HG03196 (cell line): Measurements from ENCODE around the gene ZNF683.
"Not testable (repeated sequence)": the region's sequence is repeated elsewhere in the genome, so short reads cannot be mapped to it uniquely, and the experiment has no call there.

Experiments
- ATAC-seq: cut with Tn5 transposase; IDR thresholded peaks from one replicate; pipeline ENCODE4 v1.9.1; 2021; ENCODE audit not compliant: unreplicated experiment

Gene ZNF683

DNA sequence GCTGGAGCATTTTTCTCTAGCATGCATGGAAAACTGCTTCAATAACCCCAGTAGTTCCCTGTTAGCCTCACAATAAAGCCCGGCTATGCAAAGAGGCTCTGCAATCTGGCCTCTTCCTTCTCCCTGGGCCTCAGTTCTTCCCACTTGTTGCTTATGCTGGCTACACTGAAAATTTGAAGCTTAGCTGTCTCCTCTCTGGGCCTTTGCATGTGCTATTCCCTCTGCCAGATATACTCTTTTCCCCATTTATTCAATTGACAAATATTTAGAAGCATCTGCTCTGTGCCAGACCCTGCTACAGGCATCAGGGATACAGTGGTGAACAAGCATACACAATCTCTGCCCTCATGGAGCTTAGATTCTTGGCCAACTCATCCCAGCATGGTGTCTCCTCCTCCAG lies 33.9 kb downstream of the ZNF683 start:
- ATAC-seq: no peak

DNA sequence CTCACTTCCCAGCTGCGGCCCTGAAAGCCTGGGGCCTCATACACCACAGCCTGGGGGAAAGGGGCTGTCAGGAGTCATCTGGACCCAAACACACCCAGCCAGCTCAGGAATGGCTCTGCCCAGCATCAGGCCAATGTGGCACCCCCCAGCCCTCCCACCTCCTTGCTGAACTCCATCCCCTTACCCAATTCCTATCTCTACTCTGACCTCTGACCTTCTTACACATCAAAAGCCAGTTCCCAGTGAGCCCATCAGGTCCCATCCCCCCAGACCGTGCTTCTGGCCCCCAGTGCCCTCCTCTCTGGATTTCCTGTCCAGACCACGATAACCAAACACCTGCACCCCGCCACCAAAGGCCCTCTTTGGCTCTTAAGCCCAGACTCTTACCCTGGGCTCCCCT lies 34.9 kb downstream of the ZNF683 start:
- ATAC-seq: no peak

GRCh38 chr1:26337206-26337535 lies 35.4 kb downstream of the ZNF683 start:
- no peak for ATAC-seq

GRCh38 chr1:26336477-26337205 lies 35.9 kb downstream of the ZNF683 start:
- ATAC-seq: peak; percentile 67

DNA sequence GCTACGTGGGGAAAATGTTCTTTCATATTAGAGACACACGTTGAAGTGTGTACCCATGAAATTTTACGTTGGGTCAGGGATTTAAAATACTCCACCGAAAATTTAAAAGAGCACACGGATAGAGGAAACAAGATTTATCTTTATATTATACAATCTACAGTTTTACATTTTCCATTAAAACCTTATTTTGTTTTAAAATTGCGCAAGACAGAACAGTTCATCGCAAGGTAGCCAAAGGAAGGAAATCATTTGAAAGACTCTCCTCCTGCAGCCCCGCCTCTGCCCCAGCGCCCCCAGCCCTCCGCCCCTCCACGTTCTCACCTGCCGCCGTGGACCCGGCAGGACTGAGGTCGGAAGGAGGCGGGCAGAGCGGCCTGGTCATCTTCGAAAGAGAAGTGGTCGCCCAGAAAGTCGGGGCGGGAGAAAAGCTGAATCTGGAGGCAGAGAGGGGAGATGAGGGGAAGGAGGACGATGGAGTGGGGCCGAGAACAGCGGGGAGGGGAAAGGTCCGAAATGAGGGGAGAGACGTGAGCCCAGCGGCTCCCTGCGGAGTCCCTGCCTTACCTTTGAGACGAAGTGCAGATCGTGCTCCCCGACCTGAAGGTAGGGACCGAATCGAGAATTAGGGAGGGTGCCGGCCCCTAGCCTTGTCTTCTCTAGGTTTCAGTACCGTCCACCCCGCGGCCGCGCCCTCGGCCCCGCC lies 36.6 kb downstream of the ZNF683 start:
- no peak for ATAC-seq

DNA sequence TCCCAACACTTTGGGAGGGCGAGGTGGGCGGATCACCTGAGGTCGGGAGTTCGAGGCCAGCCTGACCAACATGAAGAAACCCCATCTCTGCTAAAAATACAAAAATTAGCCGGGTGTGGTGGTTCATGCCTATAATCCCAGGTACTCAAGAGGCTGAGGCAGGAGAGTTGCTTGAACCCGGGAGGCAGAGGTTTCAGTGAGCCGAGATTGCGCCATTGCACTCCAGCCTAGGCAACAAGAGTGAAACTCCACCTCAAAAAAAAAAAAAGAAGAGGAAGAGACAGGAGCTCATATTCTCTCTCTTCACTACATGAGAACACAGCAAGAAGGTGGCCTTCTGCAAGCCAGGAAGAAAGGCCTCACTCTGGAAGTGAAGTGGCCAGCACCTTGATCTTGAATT lies 39.2 kb downstream of the ZNF683 start:
- ATAC-seq: not testable (repeated sequence)

- no peak for ATAC-seq
Observed at GRCh38 chr1:26330276-26330675, 42.3 kb downstream of the ZNF683 start.

- ATAC-seq: not testable (repeated sequence)
Observed at GRCh38 chr1:26329380-26329779, 43.2 kb downstream of the ZNF683 start.

- ATAC-seq: no peak
Observed at GRCh38 chr1:26328597-26328996, 44.0 kb downstream of the ZNF683 start.

DNA sequence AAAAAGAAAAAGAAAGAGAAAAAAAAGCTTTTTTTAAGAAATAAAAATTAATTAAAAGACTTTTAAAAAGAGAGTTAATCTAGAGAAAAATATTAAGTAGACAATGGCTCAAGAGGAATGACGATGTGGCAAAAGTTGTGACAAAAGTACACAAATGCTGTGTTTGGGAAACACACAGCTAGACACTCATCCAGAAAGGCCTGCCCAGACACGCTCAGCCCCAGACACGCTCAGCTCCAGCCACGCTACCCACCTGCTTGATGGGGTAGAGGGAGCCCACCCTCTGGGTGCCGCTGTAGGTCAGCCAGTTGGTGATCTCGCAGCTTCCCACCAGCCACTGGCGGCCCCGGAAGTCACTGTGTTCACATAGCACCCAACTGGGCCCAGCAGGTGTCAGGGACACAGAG lies 44.6 kb downstream of the ZNF683 start:
- ATAC-seq: no peak

GRCh38 chr1:26324550-26324949 lies 48.0 kb downstream of the ZNF683 start:
- no peak for ATAC-seq

GRCh38 chr1:26323382-26323781 lies 49.2 kb downstream of the ZNF683 start:
- no peak for ATAC-seq

DNA sequence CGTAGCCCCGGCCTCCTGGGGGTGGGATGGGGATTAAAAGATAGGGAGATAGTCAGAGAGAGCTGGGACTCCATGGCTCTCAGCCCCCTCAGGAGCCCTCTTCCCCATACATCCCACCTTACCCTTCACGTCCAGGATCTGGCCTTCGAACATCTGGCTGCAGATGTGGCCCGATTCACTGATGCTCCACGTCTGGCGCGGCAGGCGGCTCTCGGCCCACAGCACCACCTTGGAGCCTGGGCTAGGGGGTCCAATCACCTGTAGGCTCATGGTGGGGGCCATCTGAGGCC lies 50.6 kb downstream of the ZNF683 start:
- ATAC-seq: no peak

GRCh38 chr1:26321315-26322041 lies 51.1 kb downstream of the ZNF683 start:
- ATAC-seq: peak; percentile 40

- ATAC-seq: no peak
Observed at GRCh38 chr1:26320896-26321295, 51.7 kb downstream of the ZNF683 start.

DNA sequence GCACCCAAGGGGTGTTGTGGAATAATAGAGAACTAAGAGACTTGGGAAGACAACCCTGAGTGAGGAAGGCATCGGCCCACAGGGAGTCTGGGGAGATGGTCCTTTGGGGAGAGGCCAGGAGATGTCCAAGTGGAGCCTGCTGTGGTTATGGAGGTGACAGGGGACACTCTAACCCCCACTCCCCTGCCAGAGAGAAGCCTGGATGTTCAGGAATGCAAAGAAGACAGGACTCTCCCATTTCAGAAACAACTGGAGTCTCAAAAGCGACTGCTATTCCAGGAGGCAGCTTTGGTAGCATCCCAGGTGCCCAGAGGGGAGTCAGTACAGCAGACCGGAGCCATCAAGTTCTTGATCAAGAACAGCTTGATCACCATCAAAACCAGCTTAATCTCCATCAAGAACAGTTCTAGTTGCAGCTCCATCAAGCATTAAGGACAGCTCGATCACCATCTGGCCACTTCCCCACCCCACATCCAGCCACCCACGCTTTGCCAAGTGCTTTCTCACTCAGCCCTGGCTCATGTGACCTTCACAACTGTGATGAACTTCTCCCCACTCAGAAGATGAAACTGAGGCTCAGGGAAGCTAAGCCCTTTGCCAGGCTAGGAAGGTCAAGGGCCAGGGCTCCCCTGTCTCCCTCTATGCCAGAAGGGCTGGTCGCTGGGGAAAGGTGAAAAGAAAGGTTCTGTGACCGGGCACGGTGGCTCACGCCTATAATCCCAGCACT lies 54.0 kb downstream of the ZNF683 start:
- no peak for ATAC-seq

DNA sequence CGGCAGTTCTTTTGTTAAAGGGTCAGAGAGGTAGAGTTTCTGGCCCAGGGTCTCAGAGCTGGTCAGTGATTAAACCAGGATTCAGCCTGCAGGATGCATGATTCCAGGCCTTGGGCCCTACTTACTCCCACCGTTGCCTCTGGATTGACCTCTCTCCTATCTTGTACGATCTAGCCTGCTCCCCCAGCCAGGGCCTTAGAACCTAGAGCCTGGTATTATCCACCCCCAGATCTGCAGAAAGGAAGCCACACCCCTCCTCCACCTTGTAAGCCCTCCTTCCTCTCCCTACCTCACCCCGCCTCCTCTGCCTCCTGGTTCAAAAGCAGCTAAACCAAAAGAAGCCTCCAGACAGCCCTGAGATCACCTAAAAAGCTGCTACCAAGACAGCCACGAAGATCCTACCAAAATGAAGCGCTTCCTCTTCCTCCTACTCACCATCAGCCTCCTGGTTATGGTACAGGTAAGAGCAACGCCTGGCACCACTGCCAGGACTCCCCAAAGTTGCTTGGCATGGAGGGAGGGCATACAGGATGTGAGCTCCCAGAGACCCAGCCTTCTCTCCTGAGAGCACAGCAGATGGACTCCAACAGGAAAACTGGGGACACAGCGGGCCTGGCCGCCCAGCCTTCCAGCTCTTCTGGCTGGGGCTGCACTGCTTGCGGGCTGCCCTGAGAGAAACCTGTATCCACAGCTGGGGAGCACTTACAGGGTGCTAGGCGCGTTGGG lies 54.8 kb downstream of the ZNF683 start, which contains the start of gene CD52:
Gene CD52, plus strand, starts transcription at position 347 of the 726 bp plus-strand sequence. Its CDS starts 60 bp downstream, at position 407.
- ATAC-seq: no peak

DNA sequence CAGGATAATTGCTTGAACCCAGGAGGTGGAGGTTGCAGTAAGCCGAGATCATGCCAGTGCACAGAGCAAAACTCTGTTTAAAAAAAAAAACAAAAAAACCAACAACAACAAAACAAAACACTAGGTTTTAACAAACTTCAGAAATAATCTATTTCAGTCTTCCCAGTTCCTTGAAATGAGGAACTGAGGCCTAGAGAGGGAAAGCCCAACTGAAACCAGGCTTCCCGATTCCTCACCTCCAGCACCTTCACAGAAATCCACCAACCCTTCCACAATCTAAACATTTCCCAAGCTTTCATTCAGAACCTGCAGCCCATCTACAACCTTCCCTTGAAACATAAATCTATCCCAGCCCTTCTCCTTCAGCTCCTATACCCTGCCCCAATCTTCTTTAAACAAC lies 55.4 kb downstream of the ZNF683 start:
- no peak for ATAC-seq

DNA sequence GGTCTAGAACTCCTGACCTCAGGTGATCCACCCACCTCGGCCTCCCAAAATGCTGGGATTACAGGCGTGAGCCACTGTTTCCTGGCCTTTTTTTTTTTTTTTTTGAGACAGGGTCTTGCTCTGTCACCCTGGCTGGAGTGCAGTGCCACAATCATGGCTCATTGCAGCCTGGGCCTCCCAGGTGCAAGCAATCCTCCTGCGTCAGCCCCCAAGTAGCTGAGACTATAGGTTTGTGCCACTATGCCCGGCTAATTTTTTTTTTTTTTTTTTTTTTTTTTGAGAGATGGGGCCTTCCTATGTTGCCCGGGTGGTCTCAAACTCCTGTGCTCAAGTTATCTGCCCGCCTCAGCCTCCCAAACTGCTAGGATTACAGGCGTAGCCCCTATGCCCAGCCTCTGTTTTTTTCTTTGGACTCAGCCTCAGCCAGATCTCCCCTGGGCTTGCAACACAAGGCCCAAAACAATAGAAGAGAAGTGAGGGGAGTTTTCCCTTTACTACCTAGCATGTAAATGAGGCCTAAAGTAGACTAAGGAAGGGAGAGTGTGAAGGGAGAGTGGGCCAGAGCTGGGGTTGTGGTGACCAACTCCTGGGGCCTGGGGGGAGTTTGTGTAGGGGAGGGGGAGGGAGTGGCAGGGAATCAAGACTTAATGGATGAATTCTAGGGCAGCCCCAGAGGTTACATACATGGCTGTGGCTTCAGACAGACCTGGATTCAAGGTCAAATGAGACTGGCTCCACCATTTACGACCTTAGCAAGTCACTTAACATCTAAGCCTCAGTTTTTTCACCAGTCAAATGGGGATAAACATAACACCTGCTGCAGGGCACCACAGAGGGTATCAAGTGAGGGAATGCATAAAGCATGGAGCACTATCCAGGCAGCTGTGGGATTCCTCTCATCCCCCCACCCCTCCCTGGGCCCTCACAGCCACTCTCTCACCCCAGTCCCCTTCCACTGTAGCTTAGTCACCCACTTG lies 56.4 kb downstream of the ZNF683 start:
- ATAC-seq: no peak

DNA sequence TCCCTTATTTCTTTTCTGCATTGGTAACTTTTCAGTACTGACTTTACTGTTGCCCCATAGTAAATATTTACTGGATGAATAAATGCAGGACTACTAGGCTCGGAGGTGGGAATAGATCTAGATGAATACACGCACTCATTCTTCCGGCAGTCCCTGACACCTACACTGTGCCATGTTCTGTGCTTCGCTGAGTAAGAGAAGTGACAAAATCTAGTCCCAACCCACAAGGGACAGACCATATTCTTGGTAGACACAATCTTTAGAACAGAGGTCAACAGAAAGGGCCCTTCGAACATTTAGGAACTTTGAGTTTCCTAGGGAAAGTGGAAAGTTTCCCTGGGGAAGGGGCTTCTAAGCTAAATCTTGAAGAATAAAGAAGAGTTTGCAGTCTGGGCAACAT lies 58.0 kb downstream of the ZNF683 start:
- ATAC-seq: no peak
